D721Med (cell line): ENCODE results near the gene SDF4.

Source experiments
- DNase-seq: peaks from one replicate; pipeline ENCODE4 v3.0.0; 2011; ENCODE audit warnings: low spot score; ENCODE audit not compliant: insufficient read length
- FAIRE-seq: peaks from 2 replicates; lab custom pipeline; 2011; peaks lifted over from hg19 to GRCh38; lab: Jason Lieb, UNC
- CTCF ChIP-seq: IDR thresholded peaks from 2 replicates; pipeline ENCODE4 v1.5.1; 2012; ENCODE audit warnings: mild to moderate bottlenecking, control low read depth; ENCODE audit not compliant: insufficient read depth; ENCODE audit errors: missing control alignments

SDF4 gene

GRCh38 chr1:1207571-1207892 is 24.3 kb downstream of the SDF4 start:
- DNase-seq (no peak), FAIRE-seq (no peak)
- no peak for TF ChIP-seq CTCF

DNA sequence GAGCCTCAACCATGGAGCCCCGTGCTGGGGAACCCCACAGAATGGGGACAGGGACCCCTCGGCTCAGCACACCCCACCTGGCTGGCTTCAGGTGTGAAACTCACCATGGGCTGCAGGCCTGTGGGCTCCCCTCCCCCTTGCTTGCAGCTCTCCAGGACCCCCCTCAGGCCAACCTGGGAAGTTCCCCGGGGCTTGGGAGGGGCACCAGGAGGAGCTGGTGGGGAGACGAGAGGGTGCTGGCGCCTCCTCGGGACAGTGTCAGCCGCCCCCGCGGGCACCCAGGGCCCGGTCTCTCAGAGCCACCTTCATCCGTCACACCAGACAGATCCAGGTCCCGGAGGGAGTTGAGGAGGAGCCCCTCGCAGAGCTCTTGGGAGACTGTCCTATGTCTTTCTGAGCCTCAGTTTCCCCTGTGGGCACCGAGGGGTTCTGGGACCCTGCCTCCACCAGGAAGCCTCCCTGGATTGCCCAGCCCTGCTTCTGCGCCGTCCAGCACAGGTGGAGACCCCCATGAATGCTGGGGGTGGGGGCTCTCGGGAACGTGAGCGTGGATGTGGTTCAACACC is 24.8 kb downstream of the SDF4 start:
- no peak for FAIRE-seq
- DNase-seq, result no peak
- TF ChIP-seq CTCF, result no peak

- TF ChIP-seq CTCF, result no peak
- FAIRE-seq (no peak), DNase-seq (no peak)
Measured at GRCh38 chr1:1206376-1206965, 25.3 kb downstream of the SDF4 start, which contains the start of gene TNFRSF18. Gene TNFRSF18 (minus strand): TSS chr1:1206592. CDS start chr1:1206571, 21 bp downstream.

DNA sequence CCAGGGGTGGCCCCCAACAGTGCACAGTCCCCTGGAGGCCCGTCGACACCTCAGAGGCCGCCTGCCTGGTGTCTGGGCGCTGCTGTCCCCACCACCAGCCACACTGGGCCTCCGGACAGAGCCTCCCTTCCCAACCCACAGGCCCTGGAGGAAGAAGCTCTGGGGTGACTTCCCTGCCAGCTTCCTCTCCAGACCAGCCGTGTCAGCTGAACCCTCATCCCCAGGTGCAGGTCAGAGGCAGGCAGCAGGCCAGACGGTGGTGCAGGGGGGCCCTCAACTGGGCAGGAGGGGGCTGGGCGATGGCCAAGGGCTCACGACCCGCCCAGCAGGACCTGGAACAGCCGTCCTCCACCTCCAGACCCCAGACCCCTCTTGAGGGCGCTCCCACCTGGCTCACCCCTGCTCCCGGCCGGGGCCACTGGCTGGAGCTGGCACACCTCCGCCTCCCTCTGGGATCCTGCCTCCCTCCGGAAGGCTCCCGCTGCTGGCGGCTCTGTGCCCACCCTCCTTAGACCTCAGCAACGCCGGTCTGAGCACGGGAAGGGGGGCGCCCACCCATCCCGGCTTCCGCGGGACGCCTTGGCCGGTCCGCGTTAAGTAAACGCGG is 25.9 kb downstream of the SDF4 start:
- no peak for TF ChIP-seq CTCF
- DNase-seq (no peak), FAIRE-seq (no peak)

DNA sequence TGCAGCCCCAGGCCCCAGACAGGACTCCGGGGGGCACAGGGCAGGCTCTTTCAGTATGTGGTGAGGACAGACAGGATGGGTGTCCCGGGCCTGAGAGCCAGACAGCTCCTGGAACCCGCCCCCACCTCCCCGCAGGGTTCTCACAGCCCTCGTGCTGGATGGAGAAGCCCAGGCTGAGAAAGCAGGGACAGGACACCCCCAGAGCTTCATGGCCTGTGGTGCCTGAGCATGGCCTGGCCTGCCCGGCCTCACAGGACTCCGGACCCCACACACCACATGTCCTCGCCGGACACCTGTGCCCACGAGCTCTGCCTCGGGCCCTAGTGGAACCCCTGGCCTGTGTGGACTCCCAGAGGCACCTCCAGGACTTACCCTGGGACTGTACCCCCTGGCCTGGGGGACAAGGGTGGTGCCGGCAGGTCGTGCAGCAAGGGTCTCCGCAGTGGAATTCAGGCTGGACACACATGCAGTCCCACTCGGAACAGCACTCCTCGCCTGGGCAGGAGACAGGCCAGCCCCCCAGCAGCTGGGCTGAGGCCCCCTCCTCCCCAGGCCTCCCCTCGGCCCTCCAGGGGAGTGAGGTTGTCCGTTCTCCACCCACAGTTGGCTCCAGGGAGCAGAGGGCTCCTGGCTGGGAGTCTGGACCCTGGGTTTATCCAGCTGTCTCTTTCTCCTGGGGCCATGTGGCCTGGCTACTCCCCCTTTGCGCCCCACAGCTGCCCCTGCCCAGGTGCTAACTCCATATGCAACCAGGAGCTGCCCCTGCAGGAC is 26.6 kb downstream of the SDF4 start:
- no peak for TF ChIP-seq CTCF
- FAIRE-seq (no peak), DNase-seq (no peak)

DNA sequence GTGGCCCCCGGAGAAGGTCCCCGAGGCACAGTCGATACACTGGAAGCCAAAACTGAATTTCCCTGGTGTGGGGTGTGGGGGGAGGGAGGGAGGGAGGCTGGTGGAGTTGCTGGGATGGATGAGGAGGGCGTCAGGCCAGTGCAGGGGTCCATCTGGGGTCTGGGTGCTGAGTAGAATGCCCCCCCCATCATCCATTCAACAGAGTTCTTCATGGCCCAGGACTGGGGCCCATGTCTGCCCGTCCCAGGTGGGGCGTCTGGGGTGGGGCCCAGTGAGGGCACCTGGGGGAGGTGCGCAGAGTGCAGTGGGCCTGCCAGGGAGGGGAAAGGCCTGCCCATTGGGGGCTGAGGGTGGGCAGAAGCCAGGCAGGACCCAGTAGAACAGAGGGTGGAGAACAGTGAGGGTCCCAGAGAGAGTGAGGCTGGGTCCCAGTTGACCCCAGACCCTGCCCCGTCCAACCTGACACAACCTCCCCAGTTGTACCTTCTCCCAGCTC is 27.3 kb downstream of the SDF4 start:
- no peak for DNase-seq
- TF ChIP-seq CTCF, result no peak
- FAIRE-seq, result no peak
